H1 (cell line): ENCODE data around the gene SYNRG. TPM values are rescaled to one million over a fixed set of nuclear protein-coding genes. Genes with fewer than 3 reads are reported as not detected.
A peak's percentile ranks its signal among the peaks of the same experiment; 100 is the strongest.

Experiments
- CTCF ChIA-PET: fragments of 300-600 bp; sonication (Branson Sonifier 250); formaldehyde crosslinking; loops from one replicate; lab custom pipeline; 2021; ENCODE audit not compliant: partially characterized antibody; lab: Charles Lee
- POLR2A ChIA-PET: fragments of 300-600 bp; sonication (Branson Sonifier 250); formaldehyde crosslinking; loops from one replicate; lab custom pipeline; 2021; ENCODE audit warnings: inconsistent platforms; ENCODE audit not compliant: partially characterized antibody; lab: Charles Lee
- DNase-seq, 2 experiments: peaks; one replicate each; pipeline versions ENCODE4 v3.0.0 to v3.0.0-alpha.2; 2010 to 2022; ENCODE audit warnings: low spot score in 2 of 2, low read depth in 1 of 2, mixed read lengths in 1 of 2
- FAIRE-seq: peaks from 2 replicates; lab custom pipeline; 2011; peaks lifted over from hg19 to GRCh38; lab: Jason Lieb, UNC
- H2AFZ ChIP-seq: 2 replicates; pipeline ENCODE4 v1.8.1; 2012; ENCODE audit warnings: low read length, inconsistent platforms
- H2AK5ac ChIP-seq: 2 replicates; pipeline ENCODE4 v1.6.1; 2013; ENCODE audit warnings: low read depth, low read length
- H2BK120ac ChIP-seq: replicated peaks from 2 replicates; pipeline ENCODE3; 2013; ENCODE audit warnings: low read depth, low read length, inconsistent platforms
- H2BK12ac ChIP-seq: 2 replicates; pipeline ENCODE4 v1.6.1; 2013; ENCODE audit warnings: low read depth, low read length
- H2BK15ac ChIP-seq: 2 replicates; pipeline ENCODE4 v1.6.1; 2013; ENCODE audit warnings: low read length
- H2BK20ac ChIP-seq: 2 replicates; pipeline ENCODE4 v1.6.1; 2013; ENCODE audit warnings: low read length
- H2BK5ac ChIP-seq: 2 replicates; pipeline ENCODE4 v1.6.1; 2013; ENCODE audit warnings: low read depth, low read length
- H3K14ac ChIP-seq: 2 replicates; pipeline ENCODE4 v1.6.1; 2013; ENCODE audit warnings: inconsistent platforms; ENCODE audit not compliant: insufficient read length
- H3K18ac ChIP-seq: 2 replicates; pipeline ENCODE4 v1.6.1; 2013; ENCODE audit warnings: low read length; ENCODE audit errors: extremely low read depth
- H3K23ac ChIP-seq: 2 replicates; pipeline ENCODE4 v1.6.1; 2013; ENCODE audit warnings: inconsistent platforms; ENCODE audit not compliant: insufficient read length
- H3K23me2 ChIP-seq: 2 replicates; pipeline ENCODE4 v1.6.1; 2013; ENCODE audit warnings: low read depth, low read length
- H3K27ac ChIP-seq: 2 replicates; pipeline ENCODE4 v1.6.1; 2011; ENCODE audit warnings: low read depth, low read length, inconsistent platforms
- H3K27me3 ChIP-seq, 4 experiments: replicated peaks in 1 of 4; 1 replicate in 1 of 4; 2 replicates in 3 of 4; pipeline versions ENCODE4 v1.6.1 to v1.8.1; 2011 to 2013; ENCODE audit warnings: low read length in 3 of 4, mild to moderate bottlenecking in 3 of 4, inconsistent platforms in 2 of 4, mixed read lengths in 2 of 4, moderate library complexity in 1 of 4; ENCODE audit not compliant: control insufficient read depth in 3 of 4, insufficient read depth in 3 of 4; ENCODE audit errors: extremely low read depth in 1 of 4
- H3K36me3 ChIP-seq, 4 experiments: 2 replicates each; pipeline versions ENCODE4 v1.6.1 to v1.8.1; 2011 to 2013; ENCODE audit warnings: mild to moderate bottlenecking in 4 of 4, low read length in 3 of 4, moderate library complexity in 2 of 4, control low read depth in 1 of 4, inconsistent platforms in 1 of 4; ENCODE audit not compliant: insufficient read depth in 4 of 4, control insufficient read depth in 2 of 4
- H3K4ac ChIP-seq: replicated peaks from 2 replicates; pipeline ENCODE3; 2013; ENCODE audit warnings: low read length, low read depth, mixed read lengths, inconsistent platforms; ENCODE audit not compliant: insufficient read length
- H3K4me1 ChIP-seq, 4 experiments: replicated peaks in 1 of 4; 1 replicate in 1 of 4; 2 replicates in 3 of 4; pipeline versions ENCODE4 v1.6.1 to v1.8.1; 2011 to 2013; ENCODE audit warnings: low read length in 3 of 4, inconsistent platforms in 2 of 4, mixed read lengths in 1 of 4; ENCODE audit not compliant: insufficient read depth in 4 of 4, control insufficient read depth in 3 of 4
- H3K4me2 ChIP-seq, 2 experiments: 2 replicates each; pipeline versions ENCODE4 v1.6.1 to v1.8.1; 2011 to 2013; ENCODE audit warnings: low read depth in 2 of 2, low read length in 2 of 2, control low read depth in 1 of 2, inconsistent platforms in 1 of 2, mild to moderate bottlenecking in 1 of 2; ENCODE audit not compliant: insufficient read depth in 1 of 2
- H3K4me3 ChIP-seq, 4 experiments: fragments of 200-600, 300-600 bp in 1 of 4; sonication (generic), shearing (Covaris generic), sonication (Bioruptor Twin) in 1 of 4; 2 replicates each; pipeline versions ENCODE4 v1.5.1 to v1.8.1; 2011 to 2016; ENCODE audit warnings: low read length in 4 of 4, low read depth in 3 of 4, control low read depth in 2 of 4, inconsistent platforms in 2 of 4, mild to moderate bottlenecking in 2 of 4, mixed read lengths in 1 of 4, moderate library complexity in 1 of 4; ENCODE audit not compliant: insufficient read depth in 2 of 4; ENCODE audit errors: extremely low read depth in 1 of 4
- H3K56ac ChIP-seq: replicated peaks from 2 replicates; pipeline ENCODE3; 2013; ENCODE audit warnings: low read depth, mild to moderate bottlenecking, mixed read lengths, low read length, inconsistent platforms; ENCODE audit not compliant: insufficient read length
- H3K79me1 ChIP-seq: 2 replicates; pipeline ENCODE4 v1.6.1; 2013; ENCODE audit warnings: low read depth, low read length, control low read depth
- H3K79me2 ChIP-seq, 2 experiments: 2 replicates each; pipeline versions ENCODE4 v1.6.1 to v1.8.1; 2012 to 2013; ENCODE audit warnings: low read length in 2 of 2, mild to moderate bottlenecking in 2 of 2, inconsistent platforms in 1 of 2; ENCODE audit not compliant: insufficient read depth in 2 of 2, control insufficient read depth in 1 of 2
- H3K9ac ChIP-seq, 4 experiments: replicated peaks in 1 of 4; 1 replicate in 1 of 4; 2 replicates in 3 of 4; pipeline versions ENCODE4 v1.6.1 to v1.8.1; 2011 to 2013; ENCODE audit warnings: low read depth in 3 of 4, low read length in 3 of 4, control low read depth in 2 of 4, mild to moderate bottlenecking in 2 of 4, moderate library complexity in 2 of 4, inconsistent platforms in 1 of 4; ENCODE audit errors: extremely low read depth in 1 of 4
- H3K9me3 ChIP-seq, 2 experiments: 2 replicates each; pipeline versions ENCODE4 v1.6.1 to v1.8.1; 2012 to 2013; ENCODE audit warnings: mild to moderate bottlenecking in 2 of 2, moderate library complexity in 2 of 2, control low read depth in 1 of 2, inconsistent platforms in 1 of 2, low read depth in 1 of 2, low read length in 1 of 2, mixed read lengths in 1 of 2; ENCODE audit not compliant: insufficient read depth in 2 of 2
- H4K20me1 ChIP-seq, 2 experiments: replicated peaks in 1 of 2; 2 replicates each; pipeline versions ENCODE3 to v1.8.1; 2011 to 2013; ENCODE audit warnings: inconsistent platforms in 2 of 2, low read length in 2 of 2, mild to moderate bottlenecking in 1 of 2; ENCODE audit not compliant: insufficient read depth in 2 of 2, control insufficient read depth in 1 of 2
- H4K5ac ChIP-seq: 2 replicates; pipeline ENCODE4 v1.6.1; 2013; ENCODE audit warnings: low read length, low read depth, mixed read lengths, inconsistent platforms; ENCODE audit not compliant: insufficient read length
- H4K8ac ChIP-seq: 2 replicates; pipeline ENCODE4 v1.8.0; 2013; ENCODE audit warnings: mild to moderate bottlenecking, moderate library complexity, low read length, inconsistent platforms; ENCODE audit not compliant: insufficient read depth; ENCODE audit errors: extremely low read depth
- H4K91ac ChIP-seq: replicated peaks from 2 replicates; pipeline ENCODE3; 2013; ENCODE audit warnings: low read length, mixed read lengths, inconsistent platforms; ENCODE audit not compliant: insufficient read length
- CBX5 ChIP-seq: fragments of 300-800, 300-1000 bp; sonication (generic); IDR thresholded peaks from 2 replicates; pipeline ENCODE4 v1.7.1; 2016; ENCODE audit warnings: antibody characterized with exemption, low read length, low read depth
- CTCF ChIP-seq, 3 experiments: IDR thresholded peaks; 1 replicate in 2 of 3; 2 replicates in 1 of 3; pipeline versions ENCODE4 v1.5.1 to v1.6.1; 2011; ENCODE audit warnings: low read length in 3 of 3, mild to moderate bottlenecking in 3 of 3, inconsistent platforms in 2 of 3, low read depth in 1 of 3, moderate library complexity in 1 of 3; ENCODE audit not compliant: insufficient read depth in 1 of 3; ENCODE audit errors: control extremely low read depth in 1 of 3
- RAD21 ChIP-seq, 2 experiments: IDR thresholded peaks in 1 of 2; conservative IDR thresholded peaks in 1 of 2; 2 replicates each; pipeline ENCODE4 v1.6.1; 2011; ENCODE audit warnings: low read depth in 2 of 2, low read length in 2 of 2, improper control_type of control experiment in 1 of 2, inconsistent platforms in 1 of 2, mild to moderate bottlenecking in 1 of 2, moderate library complexity in 1 of 2
- YY1 ChIP-seq: IDR thresholded peaks from 2 replicates; pipeline ENCODE4 v1.6.1; 2011; ENCODE audit warnings: low read depth, mild to moderate bottlenecking, low read length
- WGBS, 2 experiments: shearing (Covaris generic) in 1 of 2; methylation state at CpG; one replicate each; pipeline versions ENCODE4 v1.1.6 to v1.1.7; 2013 to 2015; ENCODE audit warnings: low lambda C conversion rate in 2 of 2, mixed read lengths in 2 of 2, inconsistent platforms in 1 of 2, low coverage in 1 of 2, missing lambda C conversion rate in 1 of 2; ENCODE audit not compliant: insufficient replicate concordance in 2 of 2, insufficient coverage in 1 of 2, insufficient read length in 1 of 2; ENCODE audit errors: extremely low coverage in 1 of 2, missing lambda C conversion rate in 1 of 2; 5-methylcytosine and 5-hydroxymethylcytosine counted together
- polyA plus RNA-seq, 7 experiments: library from polyadenylated mRNA; depleted of rRNA in 3 of 7; stranded (reverse) in 5 of 7; unstranded in 2 of 7; fragments of >200 nt in 5 of 7; fragments of 200-250 nt in 2 of 7; gene quantifications; 1 replicate in 5 of 7; 2 replicates in 1 of 7; 4 replicates in 1 of 7; pipeline versions ENCODE4 v1.2.1 to v1.2.3, GENCODE V29; 2011 to 2013; ENCODE audit warnings: missing spikeins in 2 of 7, mixed read lengths in 2 of 7
- total RNA-seq: library from RNA; stranded (reverse); fragmentation: NEBNext Ultra II Directional; extraction: Animal tissue kit (Norgen Biotek cat#: 25700); gene quantifications from 2 replicates; pipeline ENCODE4 v1.2.1, GENCODE V29; 2021

Gene SYNRG
- total and polyA plus RNA-seq, 2 of the 8 experiments (the other 6 are each of a cell fraction or from before 2014, with no cell fraction given) = 7.7 to 31.7 TPM

DNA sequence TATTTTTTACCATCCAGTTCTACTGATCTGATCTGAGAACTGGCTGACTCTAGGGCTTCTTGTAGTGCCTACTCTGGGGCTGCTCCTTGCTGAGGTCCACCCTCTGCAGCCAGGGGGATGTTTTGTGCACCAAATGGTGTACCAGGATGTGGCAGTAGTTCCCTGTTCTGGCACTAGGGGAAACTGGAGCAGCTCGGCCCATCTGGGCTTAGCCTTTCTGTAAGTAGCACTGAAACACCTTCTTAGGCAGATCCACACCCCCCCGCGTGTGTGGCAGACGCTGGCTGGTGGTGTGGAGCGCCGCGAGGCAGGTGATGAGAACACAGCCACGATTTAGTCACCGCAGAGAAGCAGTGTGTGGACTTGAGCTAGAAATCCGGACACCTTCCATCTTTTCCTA, 102.5 kb downstream of the SYNRG start:
- Histone ChIP-seq H2AK5ac (no peak overlapping the region), H3K4me1 (peaks cover 0 to 3% (median 0%) of the 10 kb centered on the region in 4 experiments; a peak in 3 of 7 replicates), H4K8ac (no peak overlapping the region), H3K79me1 (peaks cover 12% of the 10 kb centered on the region), H3K23ac (no peak overlapping the region), H2BK5ac (no peak overlapping the region), H4K5ac (no peak overlapping the region)
- TF ChIP-seq YY1 = 0 out of 2 replicates have a peak, but pooled peaks have one; percentile 6
- no peak for TF ChIP-seq CBX5
- TF ChIP-seq CTCF (IDR thresholded peaks at IDR 0.05; ENCODE audit: control extremely low read depth in 1 of 3, insufficient read depth in 1 of 3, low read depth in 1 of 3, low read length in 3 of 3) = peak; percentile 86 to 98 (median 86)
- TF ChIP-seq RAD21 (IDR thresholded peaks at IDR 0.05 in 1 of 2, conservative IDR thresholded peaks at IDR 0.05 in 1 of 2; ENCODE audit: low read depth in 2 of 2, low read length in 2 of 2) = peak; percentile 37 to 55; a peak in 3 of 4 replicates
- TF ChIP-seq, all 59 proteins: peak for 3
- FAIRE-seq (no peak), DNase-seq (peak; percentile 47 to 82)
- Histone ChIP-seq H2BK120ac (no peak overlapping the region), H3K9ac (no peak overlapping the region), H4K91ac (no peak overlapping the region), H2BK12ac (no peak overlapping the region), H2AFZ (no peak overlapping the region), H3K4me3 (no peak overlapping the region), H3K4me2 (no peak overlapping the region), H3K79me2 (peaks cover 0 to 34% of the 10 kb centered on the region in 2 experiments; a peak in 3 of 4 replicates), H3K23me2 (no peaks in the 10 kb centered on the region), H3K36me3 (no peaks in the 10 kb centered on the region), H3K4ac (no peak overlapping the region), H2BK15ac (no peak overlapping the region), H3K18ac (0 out of 2 replicates have a peak overlapping the region, but pooled peaks have one; percentile 53), H3K27me3 (no peaks in the 10 kb centered on the region), H3K9me3 (no peaks in the 10 kb centered on the region), H3K14ac (no peak overlapping the region), H4K20me1 (peaks cover 4 to 8% of the 10 kb centered on the region in 2 experiments), H3K27ac (no peak overlapping the region), H3K56ac (no peak overlapping the region), H2BK20ac (no peak overlapping the region)
- ChIA-PET POLR2A (interaction anchor here (1.0 to 2.8 kb wide), 2 partner anchors 12 to 15 kb away, joined by 3 to 8 read pairs; no protein-coding TSS in a partner anchor), CTCF (interaction anchor here (0.6 to 4.2 kb wide), 17 partner anchors 8 to 240 kb away, joined by 3 to 27 read pairs (median 4); no protein-coding TSS in a partner anchor)
- 76% methylated on average over 10 of the region's 10 CpGs; no CpG with 5 or more reads in 1 of the 2 experiments for WGBS, 2 experiments
